ENCODE measurements around the gene RRM1.
"Not testable (repeated sequence)": the region's sequence is repeated elsewhere in the genome, so short reads cannot be mapped to it uniquely, and the experiment has no call there.

RRM1 gene

GRCh38 chr11:4094348-4095291 lies at the start of gene RRM1:
Gene RRM1, plus strand, starts transcription at chr11:4094799. Its CDS starts 214 bp downstream, at chr11:4095013.
- H3K36me3 ChIP-seq (ENCODE audit: control insufficient read depth, insufficient read depth, low read length): peaks cover 5% of the 10 kb centered on the region; the same call in 1 of the 2 replicates
- peak within 1 kb of the TSS; percentile 81 for H3K4me3 ChIP-seq (replicated peaks; ENCODE audit: low read depth, low read length)
- TF ChIP-seq, protein P1, sequence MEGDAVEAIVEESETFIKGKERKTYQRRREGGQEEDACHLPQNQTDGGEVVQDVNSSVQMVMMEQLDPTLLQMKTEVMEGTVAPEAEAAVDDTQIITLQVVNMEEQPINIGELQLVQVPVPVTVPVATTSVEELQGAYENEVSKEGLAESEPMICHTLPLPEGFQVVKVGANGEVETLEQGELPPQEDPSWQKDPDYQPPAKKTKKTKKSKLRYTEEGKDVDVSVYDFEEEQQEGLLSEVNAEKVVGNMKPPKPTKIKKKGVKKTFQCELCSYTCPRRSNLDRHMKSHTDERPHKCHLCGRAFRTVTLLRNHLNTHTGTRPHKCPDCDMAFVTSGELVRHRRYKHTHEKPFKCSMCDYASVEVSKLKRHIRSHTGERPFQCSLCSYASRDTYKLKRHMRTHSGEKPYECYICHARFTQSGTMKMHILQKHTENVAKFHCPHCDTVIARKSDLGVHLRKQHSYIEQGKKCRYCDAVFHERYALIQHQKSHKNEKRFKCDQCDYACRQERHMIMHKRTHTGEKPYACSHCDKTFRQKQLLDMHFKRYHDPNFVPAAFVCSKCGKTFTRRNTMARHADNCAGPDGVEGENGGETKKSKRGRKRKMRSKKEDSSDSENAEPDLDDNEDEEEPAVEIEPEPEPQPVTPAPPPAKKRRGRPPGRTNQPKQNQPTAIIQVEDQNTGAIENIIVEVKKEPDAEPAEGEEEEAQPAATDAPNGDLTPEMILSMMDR (IDR thresholded peaks at IDR 0.05; ENCODE audit: insufficient read depth, low read length, poor library complexity, severe bottlenecking): no peak
- DNase-seq (ENCODE audit: extremely low read depth, insufficient read length): peak; percentile 94
- H3K27me3 ChIP-seq (replicated peaks; ENCODE audit: control insufficient read depth, insufficient read depth, low read length): no peaks in the 10 kb centered on the region

- TF ChIP-seq, protein P1 (IDR thresholded peaks at IDR 0.05; ENCODE audit: insufficient read depth, low read length, poor library complexity, severe bottlenecking): no peak
- Histone ChIP-seq H3K27me3 (replicated peaks; ENCODE audit: control insufficient read depth, insufficient read depth, low read length) (no peaks in the 10 kb centered on the region), H3K36me3 (ENCODE audit: control insufficient read depth, insufficient read depth, low read length) (no peaks in the 10 kb centered on the region), H3K4me3 (replicated peaks; ENCODE audit: low read depth, low read length) (no peak overlapping the region)
- DNase-seq (ENCODE audit: extremely low read depth, insufficient read length): no peak
These were observed 49.5 kb upstream of the RRM1 start for GRCh38 chr11:4044976-4045646.

- H3K36me3 ChIP-seq (ENCODE audit: control insufficient read depth, insufficient read depth, low read length): no peaks in the 10 kb centered on the region
- no peaks in the 10 kb centered on the region for H3K27me3 ChIP-seq (replicated peaks; ENCODE audit: control insufficient read depth, insufficient read depth, low read length)
- TF ChIP-seq, protein P1 (IDR thresholded peaks at IDR 0.05; ENCODE audit: insufficient read depth, low read length, poor library complexity, severe bottlenecking): no peak
- H3K4me3 ChIP-seq (replicated peaks; ENCODE audit: low read depth, low read length): no peak overlapping the region
- DNase-seq (ENCODE audit: extremely low read depth, insufficient read length): no peak
These were observed 46.3 kb upstream of the RRM1 start for GRCh38 chr11:4048340-4048739.

DNA sequence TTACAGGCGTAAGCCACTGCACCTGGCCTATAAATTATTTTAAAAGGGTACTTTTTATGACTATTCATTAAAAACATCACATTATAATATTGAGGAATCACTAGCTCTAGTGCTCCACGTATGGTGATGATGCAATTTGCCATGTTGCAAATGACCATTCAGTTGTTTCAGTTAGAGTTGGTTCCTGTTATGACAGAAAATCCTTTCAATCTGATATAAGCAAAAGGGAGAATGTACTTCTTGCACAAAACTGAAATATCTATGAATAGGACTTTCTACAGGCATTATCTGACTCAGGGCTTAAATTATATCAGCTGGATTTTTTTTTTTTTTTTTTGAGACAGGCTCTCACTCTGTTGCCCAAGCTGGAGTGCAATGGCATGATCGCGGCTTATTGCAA lies 45.6 kb upstream of the RRM1 start:
- Histone ChIP-seq H3K36me3 (ENCODE audit: control insufficient read depth, insufficient read depth, low read length) (no peaks in the 10 kb centered on the region), H3K4me3 (replicated peaks; ENCODE audit: low read depth, low read length) (no peak overlapping the region), H3K27me3 (replicated peaks; ENCODE audit: control insufficient read depth, insufficient read depth, low read length) (no peaks in the 10 kb centered on the region)
- DNase-seq (ENCODE audit: extremely low read depth, insufficient read length): peak; percentile 22
- TF ChIP-seq, protein P1 (IDR thresholded peaks at IDR 0.05; ENCODE audit: insufficient read depth, low read length, poor library complexity, severe bottlenecking): no peak

- no peak for DNase-seq (ENCODE audit: extremely low read depth, insufficient read length)
- TF ChIP-seq, protein P1 (IDR thresholded peaks at IDR 0.05; ENCODE audit: insufficient read depth, low read length, poor library complexity, severe bottlenecking): no peak
These were observed 44.5 kb upstream of the RRM1 start for GRCh38 chr11:4050138-4050537.

DNA sequence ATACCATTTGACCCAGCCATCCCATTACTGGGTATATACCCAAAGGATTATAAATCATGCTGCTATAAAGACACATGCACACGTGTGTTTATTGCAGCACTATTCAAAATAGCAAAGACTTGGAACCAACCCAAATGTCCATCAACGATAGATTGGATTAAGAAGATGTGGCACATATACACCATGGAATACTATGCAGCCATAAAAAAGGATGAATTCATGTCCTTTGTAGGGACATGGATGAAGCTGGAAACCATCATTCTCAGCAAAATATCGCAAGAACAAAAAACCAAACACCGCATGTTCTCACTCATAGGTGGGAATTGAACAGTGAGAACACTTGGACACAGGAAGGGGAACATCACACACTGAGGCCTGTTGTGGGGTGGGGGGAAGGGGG lies 41.4 kb upstream of the RRM1 start:
- H3K36me3 ChIP-seq (ENCODE audit: control insufficient read depth, insufficient read depth, low read length); H3K4me3 ChIP-seq (replicated peaks; ENCODE audit: low read depth, low read length); DNase-seq (ENCODE audit: extremely low read depth, insufficient read length); H3K27me3 ChIP-seq (replicated peaks; ENCODE audit: control insufficient read depth, insufficient read depth, low read length): not testable (repeated sequence)

More at GRCh38 chr11:4050138-4050537, 44.5 kb upstream of the RRM1 start:
- Histone ChIP-seq H3K27me3 (replicated peaks; ENCODE audit: control insufficient read depth, insufficient read depth, low read length) (no peaks in the 10 kb centered on the region), H3K36me3 (ENCODE audit: control insufficient read depth, insufficient read depth, low read length) (no peaks in the 10 kb centered on the region), H3K4me3 (replicated peaks; ENCODE audit: low read depth, low read length) (no peak overlapping the region)
